OCI-LY1 (cell line): ENCODE results near the gene FAM72A.
"Not testable (repeated sequence)": the region's sequence is repeated elsewhere in the genome, so short reads cannot be mapped to it uniquely, and the experiment has no call there.

Source experiments
- EZH2 ChIP-seq: fragments of 200-600 bp; sonication (generic), shearing (Covaris generic); IDR thresholded peaks from 2 replicates; pipeline ENCODE4 v1.8.0; 2017; ENCODE audit warnings: borderline replicate concordance, mixed run types, mild to moderate bottlenecking, antibody characterized with exemption, low read length, moderate library complexity, mixed read lengths
- TF ChIP-seq, protein P1 (sequence below): fragments of 200-600 bp; sonication (generic), shearing (Covaris generic); IDR thresholded peaks from 2 replicates; pipeline ENCODE4 v1.5.1; 2017; ENCODE audit warnings: mild to moderate bottlenecking, antibody characterized with exemption, low read length, moderate library complexity, mixed read lengths

DNA sequence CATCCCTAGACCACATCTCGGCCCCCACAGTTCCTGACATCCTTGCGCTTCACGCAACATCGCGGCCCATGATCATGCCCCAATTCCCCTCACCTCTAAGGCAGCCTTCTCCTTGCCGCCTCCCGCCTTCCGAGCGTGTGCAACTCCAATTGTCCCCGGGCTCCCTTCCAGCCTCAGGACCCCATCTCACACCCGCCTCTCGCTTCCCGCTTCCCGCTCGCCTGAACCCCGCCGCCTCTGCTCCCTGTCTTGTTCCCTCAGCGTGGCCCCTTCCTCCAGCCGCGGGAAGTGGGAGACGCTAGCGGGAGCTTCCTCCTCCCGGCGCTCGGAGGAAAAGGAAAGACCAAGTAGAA is 1.5 kb upstream of the FAM72A start:
- TF ChIP-seq, protein P1, sequence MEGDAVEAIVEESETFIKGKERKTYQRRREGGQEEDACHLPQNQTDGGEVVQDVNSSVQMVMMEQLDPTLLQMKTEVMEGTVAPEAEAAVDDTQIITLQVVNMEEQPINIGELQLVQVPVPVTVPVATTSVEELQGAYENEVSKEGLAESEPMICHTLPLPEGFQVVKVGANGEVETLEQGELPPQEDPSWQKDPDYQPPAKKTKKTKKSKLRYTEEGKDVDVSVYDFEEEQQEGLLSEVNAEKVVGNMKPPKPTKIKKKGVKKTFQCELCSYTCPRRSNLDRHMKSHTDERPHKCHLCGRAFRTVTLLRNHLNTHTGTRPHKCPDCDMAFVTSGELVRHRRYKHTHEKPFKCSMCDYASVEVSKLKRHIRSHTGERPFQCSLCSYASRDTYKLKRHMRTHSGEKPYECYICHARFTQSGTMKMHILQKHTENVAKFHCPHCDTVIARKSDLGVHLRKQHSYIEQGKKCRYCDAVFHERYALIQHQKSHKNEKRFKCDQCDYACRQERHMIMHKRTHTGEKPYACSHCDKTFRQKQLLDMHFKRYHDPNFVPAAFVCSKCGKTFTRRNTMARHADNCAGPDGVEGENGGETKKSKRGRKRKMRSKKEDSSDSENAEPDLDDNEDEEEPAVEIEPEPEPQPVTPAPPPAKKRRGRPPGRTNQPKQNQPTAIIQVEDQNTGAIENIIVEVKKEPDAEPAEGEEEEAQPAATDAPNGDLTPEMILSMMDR: not testable (repeated sequence)
- TF ChIP-seq EZH2: not testable (repeated sequence)
